CD4-positive, alpha-beta T cell treated with Interleukin-15 for 4 hours (primary cell): Measurements from ENCODE around the gene SGCD.

ENCODE experiments used
- DNase-seq: peaks from one replicate; pipeline ENCODE4 v3.0.0-alpha.2; 2020; ENCODE audit warnings: low spot score

SGCD gene

GRCh38 chr5:156361436-156362109 lies 34.6 kb downstream of the SGCD start:
- no peak for DNase-seq

- no peak for DNase-seq
These were observed 36.9 kb downstream of the SGCD start for GRCh38 chr5:156363861-156364260.

DNA sequence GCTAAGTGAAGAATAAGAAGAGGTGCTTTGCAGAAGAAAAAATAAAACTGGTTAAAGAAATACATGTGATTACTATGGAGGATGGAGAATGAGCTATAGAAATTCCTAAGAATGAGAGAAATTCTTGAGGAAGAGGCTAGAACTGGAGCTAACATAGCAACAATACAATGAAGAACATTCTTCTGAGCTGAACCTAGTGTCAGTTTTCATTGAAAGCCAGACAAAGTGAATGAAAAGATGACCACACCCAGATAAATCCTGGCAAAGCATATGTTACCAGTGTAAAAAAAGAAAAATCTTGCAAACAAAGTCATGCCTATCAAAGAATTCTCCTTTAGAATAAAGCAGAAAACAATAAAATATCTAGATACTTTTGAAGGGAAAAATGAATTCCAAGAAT lies 39.6 kb downstream of the SGCD start:
- DNase-seq = no peak

- no peak for DNase-seq
These were observed 40.6 kb downstream of the SGCD start for GRCh38 chr5:156367597-156367996.

DNA sequence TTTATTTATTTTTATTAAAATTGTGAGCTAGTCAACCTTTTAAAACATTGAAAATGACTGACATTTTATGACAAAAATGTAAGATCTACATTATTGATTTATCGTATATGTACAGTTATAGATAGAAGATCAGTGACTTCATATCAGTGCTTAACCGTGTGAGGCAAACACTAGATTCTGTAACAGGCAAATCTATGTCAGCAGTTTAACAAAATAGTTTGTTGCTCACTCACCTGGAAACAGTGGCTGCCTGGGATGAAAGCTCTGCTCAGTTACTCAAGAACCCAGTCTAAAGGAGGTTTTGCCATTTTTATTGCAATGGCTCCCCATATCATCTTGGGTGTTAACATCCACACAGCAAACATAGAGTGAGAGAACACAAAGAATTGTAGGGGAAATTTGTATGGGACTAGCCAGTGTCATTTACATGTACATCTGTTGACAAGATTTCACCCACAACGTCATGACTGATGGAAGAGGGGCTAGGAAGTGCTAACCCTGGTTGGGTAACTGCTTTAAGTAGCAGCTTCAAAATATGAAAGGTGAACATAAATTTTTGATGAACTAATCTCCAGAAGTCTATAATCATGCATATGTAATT lies 49.0 kb downstream of the SGCD start:
- no peak for DNase-seq

DNA sequence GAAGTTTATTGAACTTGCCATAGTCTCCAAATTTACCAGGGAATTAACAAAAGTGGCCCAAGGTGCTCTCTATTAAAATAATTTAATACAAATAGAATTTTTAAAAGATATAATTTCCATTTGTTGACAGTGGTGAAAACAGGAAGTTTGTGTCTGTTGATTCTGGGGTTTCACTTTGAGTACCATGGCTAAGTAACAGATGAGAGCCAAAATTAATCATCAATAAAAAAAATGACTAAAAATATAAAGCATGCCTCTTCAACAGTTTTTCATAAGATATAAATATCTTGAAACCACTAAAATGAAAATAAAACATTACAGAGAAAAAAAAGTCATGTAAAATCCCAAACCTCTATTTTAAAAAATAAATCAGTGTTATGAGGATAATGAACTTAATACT lies 49.8 kb downstream of the SGCD start:
- DNase-seq = no peak

DNA sequence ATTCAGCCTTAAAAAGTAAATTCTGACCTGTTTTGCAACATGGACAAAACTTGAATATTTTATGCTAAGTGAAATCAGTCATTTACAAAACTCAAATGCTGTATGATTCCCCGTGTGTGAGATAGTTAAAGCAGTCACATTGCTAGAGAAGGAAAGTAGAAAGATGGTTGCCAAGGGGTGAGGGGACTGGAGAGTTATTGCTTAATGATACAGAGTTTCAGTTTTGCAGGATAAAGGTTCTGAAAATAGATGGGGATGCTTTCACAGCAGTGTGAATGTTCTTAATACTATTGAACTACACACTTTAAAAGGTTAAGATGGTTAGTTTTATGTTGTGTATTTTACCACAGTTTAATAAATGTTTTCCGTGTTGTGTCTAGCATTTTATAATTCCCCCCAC lies 51.2 kb downstream of the SGCD start:
- no peak for DNase-seq

- no peak for DNase-seq
These were observed 52.2 kb downstream of the SGCD start for GRCh38 chr5:156379206-156379605.

DNA sequence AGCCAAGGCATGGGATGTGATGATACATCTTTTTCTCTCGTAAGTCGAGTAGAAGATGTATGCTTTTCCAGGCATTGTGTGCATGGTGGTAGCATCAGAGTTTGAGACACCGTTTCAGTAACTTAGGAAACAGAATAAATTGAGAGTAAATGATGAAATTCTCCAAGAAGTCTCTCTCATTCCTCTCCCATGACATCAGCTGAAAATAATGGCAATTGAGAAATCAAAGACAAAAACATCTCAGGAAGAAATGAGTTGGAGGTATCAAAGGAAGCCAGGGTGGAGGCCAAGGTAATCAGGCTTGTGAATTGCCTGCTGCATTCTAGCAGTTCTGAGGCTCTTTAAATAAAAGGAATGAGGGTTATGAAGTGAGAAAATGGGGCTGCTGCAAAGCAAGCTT lies 53.9 kb downstream of the SGCD start:
- no peak for DNase-seq

- DNase-seq = no peak
These were observed 56.7 kb downstream of the SGCD start for GRCh38 chr5:156383510-156384265.

- no peak for DNase-seq
These were observed 58.5 kb downstream of the SGCD start for GRCh38 chr5:156385416-156385815.

DNA sequence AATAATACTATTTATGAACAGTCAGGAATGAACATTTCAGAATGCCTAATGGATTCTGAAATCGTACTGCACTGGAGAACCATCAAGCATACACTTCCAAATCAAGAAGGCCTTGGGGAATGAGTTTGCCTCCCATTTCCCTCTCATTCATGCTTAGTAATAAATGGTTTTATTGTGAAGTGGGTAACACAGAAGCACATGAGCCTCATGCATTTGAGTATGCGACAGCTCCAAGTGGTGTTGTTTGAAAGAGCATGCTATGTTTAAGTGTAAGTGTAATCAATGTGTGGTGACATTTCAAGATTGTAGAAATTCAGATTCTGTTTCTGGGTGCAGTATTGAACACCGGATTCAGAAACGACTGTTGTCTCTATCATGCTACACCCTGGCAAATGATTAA lies 60.0 kb downstream of the SGCD start:
- DNase-seq = no peak

DNA sequence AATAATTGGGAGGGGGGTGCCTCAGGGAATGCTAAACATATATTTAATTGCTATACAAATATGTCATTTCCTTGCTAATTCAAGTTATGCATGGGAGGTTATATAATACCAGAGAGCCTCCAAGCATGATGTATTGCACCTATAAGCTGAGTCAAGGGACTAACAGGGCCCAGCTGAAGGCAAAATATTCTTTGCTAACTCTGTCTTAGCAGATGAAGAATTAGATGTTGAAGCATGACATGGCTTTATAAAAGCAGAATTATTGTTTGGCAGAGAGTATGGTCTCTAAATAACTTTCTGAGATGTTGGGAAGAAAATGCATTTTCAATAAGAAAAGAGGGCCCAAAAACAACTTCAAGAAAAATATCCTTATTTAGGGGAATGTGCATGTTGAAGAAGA lies 60.4 kb downstream of the SGCD start:
- DNase-seq = no peak

GRCh38 chr5:156388233-156388632 lies 61.3 kb downstream of the SGCD start:
- DNase-seq = no peak

DNA sequence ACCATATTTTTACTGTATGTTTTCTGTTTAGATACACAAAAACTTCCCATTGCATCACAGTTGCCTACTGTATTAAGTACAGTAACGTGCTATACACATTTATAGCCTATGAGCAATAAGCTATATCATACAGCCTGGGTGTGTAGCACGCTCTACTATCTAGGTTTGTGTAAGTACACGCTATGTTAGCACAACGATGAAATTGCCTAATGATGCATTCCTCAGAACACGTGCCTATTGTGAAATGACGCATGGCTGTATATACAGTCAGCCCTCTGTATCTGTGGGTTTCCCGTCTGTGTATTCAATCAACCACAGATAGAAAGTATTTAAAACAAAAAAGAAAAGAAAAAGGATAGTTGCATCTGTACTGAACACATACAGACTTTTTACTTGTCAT lies 64.2 kb downstream of the SGCD start:
- no peak for DNase-seq

DNA sequence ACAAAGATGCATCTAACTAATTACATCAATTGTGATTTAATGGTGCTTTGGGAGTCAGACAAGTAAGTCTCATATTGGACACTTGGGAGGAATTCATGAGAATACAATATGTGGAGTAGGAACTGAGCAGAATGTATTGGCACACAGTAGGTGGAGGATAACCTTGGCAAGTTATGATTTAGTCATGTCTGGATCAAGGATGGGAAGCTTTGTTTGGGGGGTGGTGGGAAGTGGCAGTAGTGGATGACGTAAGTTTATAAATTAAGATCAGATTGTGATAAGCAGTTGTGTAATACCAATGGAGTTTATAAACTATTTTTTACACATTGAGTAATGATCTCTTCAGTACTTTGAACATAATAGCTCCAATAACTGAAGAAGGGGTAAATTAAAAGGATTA lies 67.0 kb downstream of the SGCD start:
- no peak for DNase-seq

DNA sequence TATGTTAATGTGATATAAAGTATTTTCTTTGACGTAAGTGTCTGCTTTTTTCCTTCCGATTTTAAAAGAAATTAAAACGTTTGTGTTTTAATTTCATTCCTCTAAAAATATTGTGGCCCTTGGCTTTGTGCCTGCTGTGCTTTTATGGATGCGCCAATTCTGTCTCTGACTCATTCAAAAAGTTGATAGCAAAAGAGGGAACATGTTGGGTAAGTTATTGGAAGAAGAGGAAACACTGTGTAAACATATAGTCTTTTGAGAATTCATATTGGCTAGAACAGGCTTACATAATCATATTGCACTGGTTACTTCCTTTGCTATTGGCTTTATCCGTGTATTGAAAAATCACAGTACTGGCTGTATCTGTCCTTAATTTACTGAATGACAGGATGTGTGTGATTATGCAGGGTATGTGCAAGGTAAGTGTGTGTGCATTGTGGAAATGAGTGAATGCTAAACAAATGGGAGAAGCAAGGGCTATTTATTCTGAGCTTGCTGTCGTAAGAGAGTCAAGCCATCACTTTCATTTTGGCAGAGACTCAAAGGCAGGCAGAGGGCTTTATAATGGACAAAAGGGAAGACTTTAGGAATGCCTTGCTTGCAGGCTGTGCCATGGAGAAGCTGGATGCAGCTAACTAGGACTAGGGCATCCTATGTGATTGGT lies 67.8 kb downstream of the SGCD start:
- DNase-seq = no peak

DNA sequence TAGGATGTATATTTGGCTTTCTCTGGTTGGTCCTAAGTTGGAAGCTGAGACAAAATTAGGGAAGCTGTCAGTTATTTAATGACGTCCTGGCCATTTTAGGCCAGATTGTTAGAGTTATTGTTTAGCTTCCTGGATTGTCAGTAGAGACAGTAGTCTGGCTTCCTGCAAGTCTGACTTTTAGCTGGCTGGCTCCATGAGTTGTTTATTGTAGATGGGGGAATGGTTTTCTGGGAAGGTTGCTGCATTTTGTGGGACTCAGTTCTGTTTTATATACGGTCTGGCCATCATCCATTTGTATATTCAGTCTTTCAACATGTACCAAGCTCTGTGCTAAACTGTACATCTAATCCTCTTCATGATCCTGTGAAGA lies 68.3 kb downstream of the SGCD start:
- DNase-seq = no peak

DNA sequence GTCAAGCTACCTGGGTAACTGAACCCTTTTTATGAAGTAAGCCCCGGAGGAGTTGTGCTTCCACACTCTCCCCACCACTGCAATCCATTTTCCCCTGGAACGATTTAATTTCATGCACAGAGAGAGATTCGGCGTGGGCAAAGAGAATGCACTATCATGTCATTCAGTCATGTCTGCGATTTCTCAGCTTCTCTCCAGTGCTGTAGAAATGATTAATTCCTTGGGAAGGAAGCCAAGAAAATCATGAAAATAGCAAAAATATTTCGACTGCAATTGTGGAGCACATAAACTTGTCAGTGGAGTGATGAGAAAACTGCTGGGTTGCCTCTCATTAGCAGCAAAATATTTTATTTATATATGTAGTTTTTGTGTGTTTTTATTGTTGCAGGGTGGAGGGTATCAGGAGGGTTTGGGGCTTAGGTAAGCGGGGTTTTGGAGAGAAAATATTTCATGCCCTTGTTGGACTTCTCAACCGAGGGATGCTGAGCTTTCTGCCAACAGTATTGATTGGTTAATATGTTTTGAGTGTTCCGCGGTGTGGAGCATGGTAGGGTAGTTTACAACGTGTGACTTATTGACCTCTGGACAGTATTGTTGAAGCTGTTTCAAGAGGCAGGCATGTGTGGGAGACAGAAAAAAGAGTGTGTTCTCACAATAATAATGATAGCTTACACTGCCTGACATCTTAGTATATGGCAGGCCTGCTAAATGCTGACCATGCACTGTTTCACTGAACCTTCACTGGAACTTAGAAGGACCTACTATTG lies 69.3 kb downstream of the SGCD start:
- DNase-seq = no peak

DNA sequence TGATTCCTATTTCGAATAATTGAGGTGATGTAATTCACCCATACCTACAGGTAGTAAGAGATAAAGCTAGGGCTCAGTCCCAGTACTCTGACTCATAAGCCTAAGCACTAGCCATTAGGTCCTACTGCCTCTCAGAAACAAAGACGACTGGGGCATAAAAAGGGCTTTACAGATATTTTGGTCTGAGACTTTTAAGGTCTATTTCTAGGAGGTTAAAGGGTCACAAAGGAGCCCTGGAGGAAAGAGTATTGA lies 69.8 kb downstream of the SGCD start:
- DNase-seq = no peak

GRCh38 chr5:156399323-156399722 lies 72.4 kb downstream of the SGCD start:
- no peak for DNase-seq

DNA sequence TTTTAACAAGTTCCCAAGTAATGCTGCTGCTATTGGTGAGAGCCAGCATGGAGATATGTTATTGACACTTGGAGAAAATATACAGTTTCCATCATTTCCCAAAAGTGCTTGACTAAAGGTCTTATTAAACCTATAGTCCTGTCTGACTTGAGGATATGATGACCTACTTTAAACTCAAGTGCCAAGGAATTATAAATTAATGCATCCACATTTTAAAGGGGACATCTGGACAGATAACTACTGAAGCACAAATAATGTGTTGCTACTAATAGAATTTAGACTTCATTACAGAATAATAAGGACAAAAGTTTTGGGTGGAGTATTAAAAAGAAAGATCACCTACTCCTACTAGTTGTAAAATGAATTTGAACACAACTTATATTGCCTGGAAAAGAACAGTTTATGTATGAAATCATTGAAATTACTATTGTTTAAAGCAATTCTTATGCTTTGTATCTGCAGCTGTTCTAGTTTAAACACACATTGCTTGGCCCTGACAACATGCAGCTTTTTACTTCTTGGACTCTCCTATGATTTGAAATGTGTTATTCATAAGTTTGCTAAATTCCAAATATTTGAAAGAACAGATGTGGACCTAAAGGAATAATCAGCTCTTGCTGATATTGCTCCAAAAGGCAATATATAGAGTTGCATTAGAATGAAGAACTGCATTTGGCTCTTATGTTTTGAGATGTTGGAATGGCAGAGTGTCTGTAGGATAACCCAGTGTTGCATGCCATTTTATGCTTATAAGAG lies 73.4 kb downstream of the SGCD start:
- no peak for DNase-seq
